Activated T-cell treated with anti-CD3 and anti-CD28 coated beads for 48 hours (primary cell): ENCODE results near the gene PHACTR3.

Experiments
- DNase-seq: peaks from one replicate; pipeline ENCODE4 v3.0.0-alpha.2; 2020; ENCODE audit warnings: low read depth

The PHACTR3 gene

DNA sequence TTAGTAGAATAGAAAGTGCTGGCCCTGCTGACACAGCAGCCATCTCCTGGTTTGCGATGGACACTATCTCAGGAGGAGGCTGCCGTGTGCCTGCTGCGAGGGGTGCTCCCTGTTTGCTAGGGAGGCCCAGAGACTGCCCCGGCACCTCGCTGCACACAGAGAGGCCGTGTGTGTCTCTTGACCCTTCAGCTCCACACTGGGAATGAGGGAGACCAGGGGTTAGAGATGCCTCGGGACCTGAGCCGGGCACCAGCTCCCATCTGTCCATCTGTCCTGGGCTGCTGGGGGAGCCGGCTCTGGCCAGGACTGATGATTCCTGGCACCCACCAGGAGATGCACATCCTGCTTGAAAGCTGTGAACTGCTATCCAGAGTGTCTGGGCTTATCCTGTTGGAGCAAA, 18.2 kb downstream of the PHACTR3 start:
- DNase-seq, result no peak

GRCh38 chr20:59623133-59623532, 18.8 kb downstream of the PHACTR3 start:
- no peak for DNase-seq

GRCh38 chr20:59623583-59623982, 19.2 kb downstream of the PHACTR3 start:
- no peak for DNase-seq

DNA sequence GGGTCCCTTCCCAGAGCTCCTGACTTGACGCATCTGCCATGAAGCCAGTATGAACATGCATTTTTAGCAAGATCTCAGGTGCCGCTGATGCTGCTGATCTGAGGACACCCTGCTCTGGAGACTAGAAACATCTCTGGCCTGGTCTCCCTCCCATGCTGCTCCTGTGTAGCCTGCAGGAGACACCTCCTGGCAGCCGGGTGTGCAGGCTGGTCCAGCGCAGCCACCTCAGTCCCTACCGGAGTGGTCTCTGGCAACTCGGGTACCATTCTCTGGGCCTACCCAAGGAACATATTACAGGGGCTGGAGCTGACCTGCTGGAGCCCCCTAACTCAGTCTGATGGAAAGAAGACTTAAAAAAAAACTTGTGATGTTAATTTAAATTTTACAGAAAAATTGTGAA, 20.1 kb downstream of the PHACTR3 start:
- DNase-seq, result no peak

DNA sequence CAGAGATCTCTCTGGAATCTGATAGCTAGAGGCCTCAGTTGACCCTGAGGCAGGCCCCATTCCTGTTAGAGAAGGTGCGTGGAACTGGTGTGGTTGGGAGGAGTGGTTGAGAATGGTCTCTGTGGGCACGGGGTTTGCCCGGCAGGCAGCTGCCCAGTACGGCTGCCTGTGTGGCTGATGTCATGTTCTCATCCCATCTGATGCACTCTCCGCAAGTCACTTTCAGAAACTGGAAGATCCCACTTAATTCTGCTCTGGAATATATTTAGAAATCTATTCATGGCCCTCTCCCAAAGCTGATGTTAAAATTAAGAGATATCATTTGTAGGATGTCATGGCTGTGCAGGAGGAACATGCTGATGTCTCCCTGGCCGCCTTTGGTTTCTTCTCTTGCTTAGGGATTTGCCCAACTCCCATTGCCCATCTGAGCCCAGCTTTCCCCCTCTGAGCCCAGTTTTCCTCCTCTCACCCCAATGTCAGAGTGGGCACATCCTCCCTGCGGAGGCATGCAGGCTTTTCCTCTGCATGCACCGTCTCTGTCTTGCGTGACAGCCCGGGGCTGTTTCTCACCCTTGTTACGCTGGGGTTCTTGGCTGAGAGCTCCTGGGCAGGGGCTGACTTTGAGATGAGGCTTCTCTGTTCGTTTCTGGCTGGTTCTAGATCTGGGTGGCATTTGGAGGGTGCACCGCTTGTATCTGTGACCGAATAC, 21.0 kb downstream of the PHACTR3 start:
- DNase-seq, result no peak

DNA sequence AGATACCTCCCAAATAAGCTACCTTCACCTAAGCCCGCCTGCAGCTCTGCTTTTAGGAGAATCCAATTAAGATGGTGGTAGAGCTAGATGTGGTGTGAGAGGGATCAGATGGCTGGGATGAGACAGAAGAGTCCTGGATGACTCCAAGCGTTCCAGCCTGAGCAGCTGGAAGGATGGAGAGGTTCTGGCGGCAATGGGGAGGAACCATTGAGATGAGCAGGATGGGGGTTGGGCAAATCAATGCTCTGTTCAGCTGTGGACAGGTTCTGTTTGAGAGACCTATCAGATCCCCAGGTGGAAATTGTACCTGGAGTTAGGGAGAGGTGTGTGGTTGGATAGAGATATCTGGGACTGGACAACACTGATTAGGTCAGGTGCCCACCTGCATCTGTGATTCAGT, 23.0 kb downstream of the PHACTR3 start:
- DNase-seq, result no peak

GRCh38 chr20:59628171-59628570, 23.8 kb downstream of the PHACTR3 start:
- no peak for DNase-seq

- DNase-seq, result no peak
Measured at GRCh38 chr20:59629141-59630045, 25.1 kb downstream of the PHACTR3 start.

GRCh38 chr20:59630526-59630925, 26.2 kb downstream of the PHACTR3 start:
- no peak for DNase-seq

- no peak for DNase-seq
Measured at GRCh38 chr20:59631751-59632540, 27.6 kb downstream of the PHACTR3 start.

GRCh38 chr20:59632541-59633113, 28.3 kb downstream of the PHACTR3 start:
- DNase-seq, result no peak

- DNase-seq, result no peak
Measured at GRCh38 chr20:59633656-59634251, 29.4 kb downstream of the PHACTR3 start.

GRCh38 chr20:59634435-59635005, 30.2 kb downstream of the PHACTR3 start:
- DNase-seq, result no peak

DNA sequence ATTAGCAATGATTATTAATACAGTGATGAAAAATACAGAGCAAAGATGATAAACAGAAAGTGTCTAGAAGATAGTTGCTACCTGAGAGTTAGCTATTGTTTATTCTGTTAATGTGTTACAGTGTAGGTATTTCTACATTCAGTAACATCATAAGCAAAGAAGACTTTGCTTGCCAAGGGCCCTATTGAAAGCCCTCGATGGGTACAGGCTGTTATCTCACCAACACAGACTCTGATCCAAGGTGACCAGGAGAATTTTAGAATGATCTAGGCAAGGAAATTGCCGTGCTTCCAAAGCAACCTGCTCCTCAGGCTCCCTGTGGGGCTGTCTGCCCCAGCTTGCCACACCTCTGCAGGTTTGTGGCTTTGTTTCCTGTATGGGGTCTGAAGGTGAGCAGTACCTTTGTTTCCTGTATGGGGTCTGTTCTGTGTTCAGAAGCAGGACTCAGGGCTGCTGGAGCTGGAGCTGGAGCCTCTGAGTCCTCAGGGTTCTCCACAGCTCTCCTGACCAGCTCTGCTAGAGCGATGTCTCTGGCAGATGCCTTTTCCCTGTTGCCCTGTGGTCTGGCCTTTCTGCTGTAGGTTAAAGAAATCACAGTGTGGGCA, 32.5 kb downstream of the PHACTR3 start:
- no peak for DNase-seq

- no peak for DNase-seq
Measured at GRCh38 chr20:59640267-59640666, 35.9 kb downstream of the PHACTR3 start.

DNA sequence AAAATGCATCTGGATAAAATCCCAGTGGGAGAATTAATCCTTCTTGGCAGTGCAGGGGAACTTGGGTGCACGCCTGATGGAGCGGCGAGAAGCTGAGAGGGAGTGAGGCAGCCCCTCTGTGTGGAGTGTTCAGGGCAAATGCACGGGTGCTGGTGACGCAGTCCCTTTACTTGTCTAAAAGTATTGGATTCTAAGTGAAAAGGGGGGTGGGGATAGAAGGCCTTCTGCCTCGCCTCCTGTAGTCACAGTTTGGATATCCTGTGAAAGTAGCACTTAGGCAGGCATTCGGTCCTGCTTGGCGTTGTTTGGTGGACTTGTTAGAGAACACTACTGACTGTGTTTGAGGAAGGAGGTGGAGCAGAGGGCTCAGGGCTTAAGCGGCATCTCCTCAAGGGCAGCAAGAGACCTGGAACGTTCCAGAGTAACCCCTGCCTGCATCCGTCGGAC, 39.3 kb downstream of the PHACTR3 start:
- no peak for DNase-seq

DNA sequence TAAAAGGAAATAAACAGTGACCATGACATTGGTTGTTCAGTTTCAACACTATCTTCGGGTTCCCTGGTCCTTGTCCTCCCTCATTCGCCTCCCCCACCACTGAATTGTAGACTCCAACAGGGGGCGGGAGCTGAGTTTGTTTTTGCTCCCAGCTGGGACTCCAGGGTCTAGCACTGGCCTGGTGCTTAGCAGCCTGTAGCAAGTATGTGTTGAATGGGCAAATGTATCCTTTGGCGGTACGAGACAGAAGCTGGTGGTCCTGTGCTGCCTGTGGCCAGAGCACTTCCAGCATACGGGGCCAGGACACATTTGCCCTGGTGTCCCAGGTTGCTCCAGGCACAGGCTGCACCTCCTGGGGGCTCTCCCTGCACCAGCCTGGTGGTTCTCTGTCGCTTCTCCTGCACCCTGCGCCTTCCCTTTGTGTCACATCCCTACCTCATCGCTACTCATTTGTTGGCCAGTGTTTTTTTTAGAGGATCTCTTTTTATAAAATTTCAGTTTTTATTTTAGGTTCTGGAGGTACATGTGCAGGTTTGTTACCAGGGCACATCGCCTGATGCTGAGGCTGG, 40.1 kb downstream of the PHACTR3 start:
- no peak for DNase-seq

GRCh38 chr20:59645271-59645670, 40.9 kb downstream of the PHACTR3 start:
- DNase-seq, result no peak

GRCh38 chr20:59645761-59646171, 41.4 kb downstream of the PHACTR3 start:
- DNase-seq, result no peak

DNA sequence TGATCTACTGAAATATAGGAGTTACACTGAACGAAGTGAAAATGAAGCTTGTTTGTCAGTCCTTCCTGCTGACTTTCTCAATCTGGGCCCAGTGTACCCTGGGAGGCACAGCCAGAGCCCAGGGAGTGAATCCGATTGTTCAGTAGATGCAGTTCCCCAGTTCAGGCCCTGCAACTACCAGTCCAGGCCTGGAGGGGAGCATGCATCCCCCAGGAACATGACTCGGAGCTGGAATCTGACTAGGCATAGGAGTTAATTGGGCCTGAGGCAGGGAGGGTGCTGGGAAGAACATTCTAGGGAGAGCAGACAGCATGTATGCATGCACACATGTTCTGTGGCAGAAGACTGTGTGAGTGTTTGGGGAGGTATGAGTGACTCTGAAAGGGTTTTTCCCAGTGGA, 42.1 kb downstream of the PHACTR3 start:
- DNase-seq, result no peak

GRCh38 chr20:59647271-59647670, 42.9 kb downstream of the PHACTR3 start:
- no peak for DNase-seq
